HG03469 (cell line): ENCODE results near the gene BACE2.

Source experiments
- ATAC-seq: cut with Tn5 transposase; IDR thresholded peaks from one replicate; pipeline ENCODE4 v1.9.1; 2021; ENCODE audit warnings: mild to moderate bottlenecking, moderate library complexity, moderate number of reproducible peaks; ENCODE audit not compliant: unreplicated experiment

The BACE2 gene

GRCh38 chr21:41147979-41148355 lies 20.0 kb upstream of the BACE2 start:
- ATAC-seq = no peak

GRCh38 chr21:41148798-41149197 lies 19.2 kb upstream of the BACE2 start:
- no peak for ATAC-seq

GRCh38 chr21:41149199-41149598 lies 18.8 kb upstream of the BACE2 start:
- no peak for ATAC-seq

GRCh38 chr21:41152147-41152546 lies 15.8 kb upstream of the BACE2 start:
- no peak for ATAC-seq

GRCh38 chr21:41153443-41153842 lies 14.5 kb upstream of the BACE2 start:
- ATAC-seq = no peak

- no peak for ATAC-seq
These were observed 11.8 kb upstream of the BACE2 start for GRCh38 chr21:41156142-41156541.

GRCh38 chr21:41158026-41158425 lies 9.9 kb upstream of the BACE2 start:
- no peak for ATAC-seq

GRCh38 chr21:41160036-41160435 lies 7.9 kb upstream of the BACE2 start:
- no peak for ATAC-seq

GRCh38 chr21:41161428-41161827 lies 6.5 kb upstream of the BACE2 start:
- no peak for ATAC-seq

- ATAC-seq = no peak
These were observed 5.9 kb upstream of the BACE2 start for GRCh38 chr21:41162096-41162495.

- ATAC-seq = no peak
These were observed 4.9 kb upstream of the BACE2 start for GRCh38 chr21:41163091-41163490.

GRCh38 chr21:41164052-41164451 lies 3.9 kb upstream of the BACE2 start:
- ATAC-seq = no peak

- no peak for ATAC-seq
These were observed 2.8 kb upstream of the BACE2 start for GRCh38 chr21:41164981-41165655.

- ATAC-seq = no peak
These were observed 1.1 kb upstream of the BACE2 start for GRCh38 chr21:41166884-41167283.

GRCh38 chr21:41168391-41169257 lies 664 bp downstream of the BACE2 start:
- no peak for ATAC-seq

- no peak for ATAC-seq
These were observed 1.3 kb downstream of the BACE2 start for GRCh38 chr21:41169258-41169576.

GRCh38 chr21:41169701-41170100 lies 1.7 kb downstream of the BACE2 start:
- ATAC-seq = no peak

- ATAC-seq = no peak
These were observed 2.5 kb downstream of the BACE2 start for GRCh38 chr21:41170442-41170841.

- ATAC-seq = no peak
These were observed 3.1 kb downstream of the BACE2 start for GRCh38 chr21:41170859-41171609.

- ATAC-seq = no peak
These were observed 7.1 kb downstream of the BACE2 start for GRCh38 chr21:41175080-41175479.

- ATAC-seq = no peak
These were observed 8.9 kb downstream of the BACE2 start for GRCh38 chr21:41176846-41177245.

- no peak for ATAC-seq
These were observed 12.8 kb downstream of the BACE2 start for GRCh38 chr21:41180752-41181151.
